Transverse colon (tissue), 4 donors: ENCODE data around the gene G3BP2.

Experiments
- CTCF ChIP-seq, 5 experiments: fragments of 200-600 bp in 3 of 5; fragments of 450-650 bp in 2 of 5; sonication (generic) in 3 of 5; IDR thresholded peaks; 1 replicate in 2 of 5; 2 replicates in 3 of 5; pipeline ENCODE4 v1.5.1; 2016 to 2017; ENCODE audit warnings: antibody characterized with exemption in 5 of 5, inconsistent platforms in 3 of 5, mild to moderate bottlenecking in 2 of 5, moderate library complexity in 1 of 5
- EP300 ChIP-seq: sonication (generic); formaldehyde crosslinking; IDR thresholded peaks from one replicate; pipeline ENCODE4 v1.6.1; 2017; ENCODE audit warnings: antibody characterized with exemption, low read depth
- POLR2A ChIP-seq: fragments of 450-650 bp; IDR thresholded peaks from one replicate; pipeline ENCODE4 v1.6.1; 2016; ENCODE audit warnings: antibody characterized with exemption, mild to moderate bottlenecking, moderate library complexity
- POLR2AphosphoS5 ChIP-seq, 3 donors: sonication (generic); formaldehyde crosslinking; IDR thresholded peaks; one replicate each; pipeline ENCODE4 v1.6.1; 2016; ENCODE audit warnings: antibody characterized with exemption in 3 of 3

GRCh38 chr4:75593393-75593792 is 79.8 kb downstream of the G3BP2 start:
- TF ChIP-seq POLR2AphosphoS5 (IDR thresholded peaks at IDR 0.05) (no peak), CTCF (IDR thresholded peaks at IDR 0.05) (no peak), EP300 (no peak), POLR2A (no peak)
